Lung (tissue), 12 donors: ENCODE measurements around the gene SLC39A2. TPM values are rescaled to one million over a fixed set of nuclear protein-coding genes. Genes with fewer than 3 reads are reported as not detected.

Experiments used
- ATAC-seq: fragments of 200-7000 bp; cut with Tn5 transposase; one replicate; pipeline ENCODE4 v1.9.1; 2020; ENCODE audit warnings: moderate number of reproducible peaks; ENCODE audit not compliant: insufficient read depth, low FRiP score
- DNase-seq, 3 donors: peaks; one replicate each; pipeline ENCODE4 v3.0.0-alpha.2; 2013 to 2017
- H3K27ac ChIP-seq, 2 donors: one replicate each; pipeline ENCODE4 v1.5.1; 2013; ENCODE audit warnings: mild to moderate bottlenecking in 2 of 2, moderate library complexity in 2 of 2, control low read depth in 1 of 2, inconsistent platforms in 1 of 2, low read depth in 1 of 2, low read length in 1 of 2
- H3K27me3 ChIP-seq, 3 donors: one replicate each; pipeline ENCODE4 v1.5.1; 2013; ENCODE audit warnings: low read length in 2 of 3; ENCODE audit not compliant: control insufficient read depth in 3 of 3, insufficient read depth in 3 of 3
- H3K36me3 ChIP-seq, 4 donors: one replicate each; pipeline ENCODE4 v1.5.1; 2013; ENCODE audit warnings: low read length in 4 of 4, mild to moderate bottlenecking in 1 of 4, moderate library complexity in 1 of 4; ENCODE audit not compliant: control insufficient read depth in 4 of 4, insufficient read depth in 4 of 4
- H3K4me1 ChIP-seq, 5 donors: one replicate each; pipeline ENCODE4 v1.5.1; 2013; ENCODE audit warnings: low read length in 5 of 5, mild to moderate bottlenecking in 2 of 5, moderate library complexity in 1 of 5; ENCODE audit not compliant: control insufficient read depth in 5 of 5, insufficient read depth in 5 of 5
- H3K4me3 ChIP-seq: one replicate; pipeline ENCODE4 v1.5.1; 2013; ENCODE audit warnings: mild to moderate bottlenecking, control low read depth, moderate library complexity
- H3K9ac ChIP-seq, 2 donors: one replicate each; pipeline ENCODE4 v1.5.1; 2013; ENCODE audit warnings: low read length in 2 of 2, control low read depth in 1 of 2; ENCODE audit not compliant: insufficient read depth in 1 of 2
- H3K9me3 ChIP-seq, 4 donors: one replicate each; pipeline ENCODE4 v1.5.1; 2013; ENCODE audit warnings: low read length in 3 of 4, mild to moderate bottlenecking in 1 of 4, moderate library complexity in 1 of 4; ENCODE audit not compliant: control insufficient read depth in 4 of 4, insufficient read depth in 3 of 4
- WGBS, 2 donors: extraction: QIAGEN DNeasy Blood & Tissue Kit; methylation state at CpG; one replicate each; pipeline ENCODE4 v1.1.7; 2013; 5-methylcytosine and 5-hydroxymethylcytosine counted together
- polyA plus RNA-seq, 2 donors: library from polyadenylated mRNA; stranded (reverse); fragments of 200-250 nt; gene quantifications; one replicate each; pipeline ENCODE4 v1.2.1, GENCODE V29; 2013
- total RNA-seq, 2 donors: library from RNA; depleted of rRNA in 1 of 2; stranded (reverse); fragments of >200 nt in 1 of 2; gene quantifications; one replicate each; pipeline ENCODE4 v1.2.1, GENCODE V29; 2014 to 2021
- TF ChIP-seq, protein P1 (sequence below): IDR thresholded peaks from 2 replicates; pipeline ENCODE4 v1.5.1; 2012; ENCODE audit warnings: mild to moderate bottlenecking; ENCODE audit errors: control extremely low read depth, extremely low read depth
- donor health status: control.
- donor health status: control.
- donor health status: Bipolar disorder and iron deficiency.
- donor health status: healthy.
- donor health status: DM: yes; HTN: yes; CAD: no.

The SLC39A2 gene
- total and polyA plus RNA-seq, 4 donors: 0.02 to 0.08 TPM; not detected in 2

DNA sequence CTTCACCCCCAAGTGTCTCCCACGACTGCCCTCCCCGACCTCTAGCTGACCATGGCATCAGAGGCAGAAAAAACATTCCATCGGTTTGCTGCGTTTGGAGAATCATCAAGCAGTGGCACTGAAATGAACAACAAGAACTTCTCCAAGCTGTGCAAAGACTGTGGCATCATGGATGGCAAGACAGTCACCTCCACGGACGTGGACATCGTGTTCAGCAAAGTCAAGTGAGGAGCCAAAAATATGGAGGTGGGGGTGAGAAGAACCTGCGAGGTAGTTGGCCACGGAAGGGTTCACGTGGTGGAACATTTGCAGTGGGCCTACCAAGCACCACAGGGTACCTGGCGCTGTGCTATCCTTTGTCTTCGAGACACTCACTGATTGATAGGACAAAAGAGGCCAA is 31.4 kb downstream of the SLC39A2 start:
- Histone ChIP-seq H3K9me3 (no peaks in the 10 kb centered on the region), H3K27me3 (no peaks in the 10 kb centered on the region), H3K9ac (no peak overlapping the region), H3K27ac (no peak overlapping the region), H3K36me3 (no peaks in the 10 kb centered on the region), H3K4me3 (no peak overlapping the region), H3K4me1 (peaks cover 0 to 12% (median 10%) of the 10 kb centered on the region in 5 donors)
- TF ChIP-seq, protein P1, sequence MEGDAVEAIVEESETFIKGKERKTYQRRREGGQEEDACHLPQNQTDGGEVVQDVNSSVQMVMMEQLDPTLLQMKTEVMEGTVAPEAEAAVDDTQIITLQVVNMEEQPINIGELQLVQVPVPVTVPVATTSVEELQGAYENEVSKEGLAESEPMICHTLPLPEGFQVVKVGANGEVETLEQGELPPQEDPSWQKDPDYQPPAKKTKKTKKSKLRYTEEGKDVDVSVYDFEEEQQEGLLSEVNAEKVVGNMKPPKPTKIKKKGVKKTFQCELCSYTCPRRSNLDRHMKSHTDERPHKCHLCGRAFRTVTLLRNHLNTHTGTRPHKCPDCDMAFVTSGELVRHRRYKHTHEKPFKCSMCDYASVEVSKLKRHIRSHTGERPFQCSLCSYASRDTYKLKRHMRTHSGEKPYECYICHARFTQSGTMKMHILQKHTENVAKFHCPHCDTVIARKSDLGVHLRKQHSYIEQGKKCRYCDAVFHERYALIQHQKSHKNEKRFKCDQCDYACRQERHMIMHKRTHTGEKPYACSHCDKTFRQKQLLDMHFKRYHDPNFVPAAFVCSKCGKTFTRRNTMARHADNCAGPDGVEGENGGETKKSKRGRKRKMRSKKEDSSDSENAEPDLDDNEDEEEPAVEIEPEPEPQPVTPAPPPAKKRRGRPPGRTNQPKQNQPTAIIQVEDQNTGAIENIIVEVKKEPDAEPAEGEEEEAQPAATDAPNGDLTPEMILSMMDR: no peak
- no peak for ATAC-seq
- DNase-seq: no peak
- WGBS, 2 donors: 93 to 96% methylated on average over 12 of the region's 12 CpGs

GRCh38 chr14:21032326-21033132 is 33.4 kb downstream of the SLC39A2 start:
- Histone ChIP-seq H3K27me3 (no peaks in the 10 kb centered on the region), H3K4me3 (no peak overlapping the region), H3K4me1 (peaks cover 0 to under 1% (median 0%) of the 10 kb centered on the region in 5 donors), H3K9me3 (no peaks in the 10 kb centered on the region), H3K27ac (no peak overlapping the region), H3K9ac (no peak overlapping the region), H3K36me3 (no peaks in the 10 kb centered on the region)
- TF ChIP-seq, protein P1: no peak
- no peak for DNase-seq
- 83% methylated on average over 5 of the region's 5 CpGs for WGBS, 2 donors
- no peak for ATAC-seq

- TF ChIP-seq, protein P1: no peak
- no peaks in the 10 kb centered on the region for H3K27me3 ChIP-seq
- WGBS, 2 donors: 84 to 97% methylated on average over 4 of the region's 4 CpGs
Observed at GRCh38 chr14:21033133-21033698, 34.1 kb downstream of the SLC39A2 start.

More at GRCh38 chr14:21033133-21033698, 34.1 kb downstream of the SLC39A2 start:
- Histone ChIP-seq H3K9ac (no peak overlapping the region), H3K9me3 (no peaks in the 10 kb centered on the region), H3K4me3 (no peak overlapping the region), H3K4me1 (peaks cover 0 to 6% (median 4%) of the 10 kb centered on the region in 5 donors), H3K27ac (no peak overlapping the region), H3K36me3 (no peaks in the 10 kb centered on the region)
- ATAC-seq (no peak), DNase-seq (no peak)
